HG02981 (cell line): Measurements from ENCODE around the gene C20orf144.
"Not testable (repeated sequence)": the region's sequence is repeated elsewhere in the genome, so short reads cannot be mapped to it uniquely, and the experiment has no call there.

Experiments
- ATAC-seq: cut with Tn5 transposase; IDR thresholded peaks from one replicate; pipeline ENCODE4 v1.9.1; 2021; ENCODE audit warnings: mild to moderate bottlenecking, moderate library complexity; ENCODE audit not compliant: unreplicated experiment

C20orf144 gene

DNA sequence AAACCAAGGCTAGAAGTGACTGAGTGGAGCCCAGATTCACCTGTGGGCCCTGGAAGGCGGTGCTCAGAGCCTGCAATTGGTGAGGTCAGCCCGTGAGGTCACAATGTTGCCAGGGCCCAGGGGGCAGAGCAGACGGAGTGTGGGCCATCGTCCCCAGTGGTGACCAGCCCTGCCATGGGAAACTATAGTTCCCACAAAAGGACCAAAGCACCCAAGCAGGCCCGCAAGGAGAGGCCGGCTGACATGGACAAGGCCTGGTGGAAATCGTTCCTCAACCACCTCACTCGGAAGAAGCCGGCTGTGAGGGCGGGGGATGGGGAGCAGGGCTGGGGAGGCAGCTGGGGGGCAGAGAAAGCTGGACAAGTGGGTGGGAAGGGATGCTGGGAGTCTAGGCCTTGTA is at the start of gene C20orf144:
Gene C20orf144, plus strand, starts transcription at position 156 of the 400 bp plus-strand sequence. Its CDS starts 19 bp downstream, at position 175.
- no peak for ATAC-seq

GRCh38 chr20:33621717-33622400 is 40.3 kb upstream of the C20orf144 start:
- ATAC-seq = no peak

DNA sequence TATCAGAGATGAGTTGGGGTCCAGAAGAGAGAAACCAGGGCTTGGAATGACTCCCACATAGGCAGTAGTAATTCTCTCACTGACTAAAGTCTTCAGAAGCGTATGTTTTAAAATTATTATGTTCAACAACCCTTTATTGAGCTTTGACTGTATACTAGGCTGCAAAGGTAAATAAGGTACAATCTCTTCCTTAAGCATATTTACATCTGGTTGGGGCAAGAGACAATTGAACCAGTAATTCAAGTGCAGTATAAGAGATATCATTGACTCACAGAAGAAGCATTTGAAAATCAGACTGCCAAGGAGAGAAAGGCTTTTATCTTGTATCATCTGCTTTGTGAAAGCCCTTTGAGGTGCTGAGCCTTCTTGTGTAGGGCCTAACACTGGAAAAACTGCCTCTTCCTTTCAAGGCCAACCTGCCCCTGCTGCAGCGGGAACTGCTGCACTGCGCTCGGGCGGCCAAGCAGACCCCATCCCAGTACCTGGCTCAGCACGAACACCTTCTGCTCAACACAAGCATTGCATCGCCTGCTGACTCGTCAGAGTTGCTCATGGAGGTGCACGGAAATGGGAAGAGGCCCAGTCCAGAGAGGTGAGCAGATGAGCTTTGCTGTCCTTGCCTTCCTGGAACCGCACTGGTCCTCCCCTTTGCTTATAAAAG is 39.3 kb upstream of the C20orf144 start:
- no peak for ATAC-seq

- no peak for ATAC-seq
Measured at GRCh38 chr20:33624399-33624798, 37.7 kb upstream of the C20orf144 start.

GRCh38 chr20:33626190-33626589 is 35.9 kb upstream of the C20orf144 start:
- ATAC-seq = no peak

DNA sequence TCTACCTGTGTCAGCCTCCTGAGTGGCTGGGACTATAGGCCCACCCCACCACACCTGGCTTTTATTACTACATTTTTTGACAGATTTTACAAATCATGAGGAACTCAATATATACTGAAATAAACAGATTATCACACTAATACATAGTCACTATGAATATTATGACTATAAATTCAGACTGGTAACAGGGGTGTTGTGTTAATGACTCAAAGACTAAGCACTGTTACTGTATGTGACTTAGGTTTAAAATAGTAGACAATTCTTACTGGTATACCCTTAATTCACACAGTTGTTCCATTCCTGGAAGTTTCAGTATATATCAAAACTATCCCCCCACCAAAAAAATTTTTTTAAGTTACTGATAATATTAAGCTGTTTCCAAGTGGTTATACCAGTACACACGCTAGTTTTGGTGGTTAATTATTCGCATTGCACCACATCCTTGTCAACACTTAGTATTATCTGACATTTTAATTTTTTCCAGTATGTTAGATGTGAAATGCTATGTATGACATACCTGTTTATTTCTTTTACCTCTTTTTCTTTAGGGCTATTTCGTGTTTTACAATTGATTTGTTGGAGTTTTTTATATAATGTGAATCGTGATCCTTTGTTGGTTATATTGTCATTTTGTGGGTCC is 34.4 kb upstream of the C20orf144 start:
- ATAC-seq = no peak

DNA sequence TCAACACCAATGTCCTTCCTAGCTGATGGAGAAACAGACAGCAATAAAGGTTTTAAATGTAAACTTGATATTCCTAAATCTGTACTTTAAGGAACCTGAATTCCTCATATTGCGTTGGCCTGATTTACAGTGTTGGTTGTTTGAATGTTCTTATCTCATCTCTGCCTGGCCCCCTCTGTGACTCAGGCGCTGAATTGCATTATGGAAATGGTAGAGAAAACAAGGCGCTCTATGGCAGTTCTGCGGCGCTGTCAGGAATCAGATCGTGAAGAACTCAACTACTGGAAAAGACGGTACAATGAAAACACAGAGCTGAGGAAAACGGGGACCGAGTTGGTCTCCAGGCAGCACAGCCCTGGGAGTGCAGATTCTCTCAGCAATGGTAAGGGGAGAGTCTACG is 32.6 kb upstream of the C20orf144 start:
- ATAC-seq = no peak

- ATAC-seq = no peak
Measured at GRCh38 chr20:33629979-33630378, 32.1 kb upstream of the C20orf144 start.

- no peak for ATAC-seq
Measured at GRCh38 chr20:33630507-33630906, 31.6 kb upstream of the C20orf144 start.

DNA sequence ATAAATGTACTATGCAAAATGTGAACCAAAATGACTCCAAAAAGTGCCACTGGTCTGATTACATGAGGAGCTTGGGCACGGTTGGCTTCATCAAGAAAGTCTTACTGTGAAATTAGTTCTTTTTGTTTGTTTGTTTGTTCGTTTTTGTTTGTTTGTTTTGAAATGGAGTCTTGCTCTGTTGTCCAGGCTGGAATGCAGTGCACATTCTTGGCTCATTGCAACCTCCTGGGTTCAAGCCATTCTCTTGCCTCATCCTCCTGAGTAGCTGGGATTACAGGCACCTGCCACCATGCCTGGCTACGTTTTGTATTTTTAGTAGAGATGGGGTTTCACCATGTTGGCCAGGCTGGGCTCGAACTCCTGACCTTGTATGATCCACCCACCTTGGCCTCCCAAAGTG is 30.2 kb upstream of the C20orf144 start:
- ATAC-seq = not testable (repeated sequence)

GRCh38 chr20:33635341-33635740 is 26.8 kb upstream of the C20orf144 start:
- ATAC-seq = no peak

DNA sequence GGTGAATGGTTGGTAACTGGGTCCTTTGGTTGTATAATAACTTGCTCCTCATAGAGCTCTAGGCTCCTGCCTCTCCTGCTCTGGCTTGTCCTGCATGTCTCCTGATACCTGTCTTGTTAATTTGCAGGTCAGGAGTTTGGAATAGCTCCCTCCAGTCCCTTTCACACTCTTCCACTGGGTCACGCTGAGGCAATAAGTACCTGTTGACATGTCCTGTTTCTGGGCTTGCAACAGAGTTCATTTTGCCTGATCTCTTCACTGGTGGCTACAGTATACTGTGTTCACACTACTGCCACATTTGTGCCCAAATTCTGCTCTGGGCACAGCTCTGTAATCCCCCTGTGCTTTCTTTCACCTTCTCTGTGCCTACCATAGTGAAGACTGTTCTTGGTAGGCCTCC is 25.4 kb upstream of the C20orf144 start:
- ATAC-seq = no peak

GRCh38 chr20:33640287-33640686 is 21.8 kb upstream of the C20orf144 start:
- ATAC-seq = no peak

DNA sequence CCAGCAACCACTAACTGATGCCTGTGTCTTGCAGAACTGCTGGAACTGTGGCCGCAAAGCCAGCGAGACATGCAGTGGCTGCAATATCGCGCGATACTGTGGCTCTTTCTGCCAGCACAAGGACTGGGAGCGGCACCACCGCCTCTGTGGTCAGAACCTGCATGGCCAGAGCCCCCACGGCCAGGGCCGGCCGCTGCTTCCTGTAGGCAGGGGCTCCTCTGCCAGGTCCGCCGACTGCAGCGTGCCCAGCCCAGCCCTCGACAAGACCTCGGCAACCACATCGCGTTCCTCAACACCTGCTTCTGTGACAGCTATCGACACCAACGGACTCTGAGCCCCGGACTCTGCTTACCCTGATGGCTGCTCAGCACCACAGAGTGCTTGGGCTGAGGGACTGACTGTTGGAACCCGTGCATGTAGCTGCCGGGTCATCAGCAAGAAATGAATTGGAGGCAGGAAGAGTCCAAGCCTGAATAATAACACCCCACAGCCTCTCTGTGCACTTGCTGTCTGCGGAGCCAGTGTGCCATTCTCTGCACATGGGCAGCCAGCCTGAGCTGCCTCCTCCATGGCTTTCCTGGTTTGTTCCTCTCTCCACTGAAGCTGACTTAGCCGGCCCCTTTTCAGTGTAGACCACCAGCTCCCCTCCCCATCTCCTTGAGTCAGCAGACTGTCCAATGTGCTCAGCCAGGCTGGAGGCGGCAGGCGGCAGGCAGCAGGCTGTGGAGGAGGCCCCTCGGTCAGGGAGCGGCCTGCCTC is 17.6 kb upstream of the C20orf144 start:
- ATAC-seq = no peak

- no peak for ATAC-seq
Measured at GRCh38 chr20:33645072-33645358, 17.1 kb upstream of the C20orf144 start.

- ATAC-seq = no peak
Measured at GRCh38 chr20:33645396-33645795, 16.7 kb upstream of the C20orf144 start.

- no peak for ATAC-seq
Measured at GRCh38 chr20:33646191-33646590, 15.9 kb upstream of the C20orf144 start.

GRCh38 chr20:33646959-33647602 is 15.0 kb upstream of the C20orf144 start:
- ATAC-seq = not testable (repeated sequence)

DNA sequence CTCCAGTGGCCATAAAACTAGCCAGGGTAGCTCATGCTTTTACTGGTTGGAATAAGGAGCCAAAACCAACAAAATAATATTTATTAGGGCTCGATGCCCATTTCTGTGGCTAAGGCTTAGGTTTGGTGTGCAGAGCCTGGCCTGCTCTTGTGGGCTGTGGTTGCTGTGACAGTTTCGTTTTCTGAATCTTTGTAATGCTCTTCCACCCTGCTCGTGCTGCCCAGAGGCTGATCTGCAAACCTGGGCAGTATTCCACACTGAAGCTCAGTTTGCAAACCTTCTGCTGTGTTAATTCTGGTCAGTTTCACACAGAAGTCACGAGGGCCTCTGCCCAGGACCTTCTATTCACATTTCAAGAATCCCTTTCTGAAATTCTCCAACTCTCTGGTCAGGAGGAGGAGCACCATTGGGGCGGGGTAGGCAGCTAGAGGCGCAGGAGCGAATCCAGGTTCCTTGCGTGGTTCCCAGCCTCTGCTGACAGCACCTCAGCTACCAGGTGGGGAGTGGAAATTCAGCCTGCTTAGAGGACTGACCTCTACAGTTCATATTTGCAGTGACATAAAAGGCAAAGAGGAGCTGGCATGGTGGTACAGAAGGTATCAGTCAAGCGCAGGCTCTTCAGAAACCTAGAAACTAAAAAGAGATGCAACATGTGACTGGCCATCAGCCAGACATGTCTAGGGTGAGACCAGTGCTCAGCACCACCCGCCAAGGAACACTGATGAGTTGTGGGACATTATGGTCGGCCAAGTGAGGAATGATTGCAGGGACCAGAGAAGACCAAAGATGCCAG is 14.3 kb upstream of the C20orf144 start:
- no peak for ATAC-seq

DNA sequence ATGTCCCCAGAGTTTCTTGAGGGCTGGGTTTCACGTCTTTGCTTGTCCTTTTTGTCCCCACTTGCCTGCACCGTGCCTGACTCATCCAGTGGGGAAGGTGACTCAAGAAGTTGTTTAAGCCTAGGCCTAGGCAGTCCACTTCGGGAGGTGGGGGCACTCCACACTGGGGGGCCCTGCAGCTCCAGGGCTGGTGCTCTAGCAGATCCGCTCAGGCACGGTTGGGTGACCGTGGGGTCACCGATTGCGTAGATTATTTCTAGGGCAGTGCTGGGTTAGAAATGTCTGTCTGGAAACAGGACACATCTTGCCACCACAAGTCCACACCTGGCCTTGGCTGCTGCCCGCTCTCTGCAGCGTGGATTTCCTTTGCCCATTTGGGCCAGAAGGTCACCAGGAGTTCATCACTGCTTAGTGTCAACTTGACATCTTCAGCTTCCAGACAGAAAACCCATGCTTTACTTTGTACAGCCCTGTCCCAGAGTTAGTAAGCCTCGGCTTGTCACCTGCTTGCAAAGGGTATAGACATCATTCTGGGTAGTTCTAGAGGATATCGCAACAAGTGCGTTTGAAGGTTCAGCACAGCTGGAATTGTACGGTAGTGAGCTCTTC is 13.6 kb upstream of the C20orf144 start:
- no peak for ATAC-seq
